K562 (cell line): ENCODE measurements around the gene TUBB6. TPM values are rescaled to one million over a fixed set of nuclear protein-coding genes. Genes with fewer than 3 reads are reported as not detected.

Experiments
- ATAC-seq: fragments of 200-7000 bp; cut with Tn5 transposase; 3 replicates; pipeline ENCODE4 v1.9.1; 2020; ENCODE audit warnings: moderate library complexity
- BruUV-seq: library from RNA; stranded (reverse); fragments of 400-500 nt; replicated peaks from 2 replicates; lab custom pipeline; 2021; lab: Mats Ljungman, UMichigan
- CTCF ChIA-PET: fragments of 300-600 bp; formaldehyde crosslinking; extraction: SDS; loops from one replicate; lab custom pipeline; 2021; ENCODE audit warnings: low intra/inter-chr PET ratio; lab: Yijun Ruan, JAX
- POLR2A ChIA-PET: fragments of 300-600, 350-650 bp; sonication (Branson Sonifier 250); formaldehyde crosslinking; extraction: SDS; loops from one replicate; lab custom pipeline; 2021; ENCODE audit warnings: antibody characterized with exemption, inconsistent platforms; lab: Yijun Ruan, JAX
- DNase-seq, 4 experiments: peaks; one replicate each; pipeline versions ENCODE4 v3.0.0 to v3.0.0-alpha.2; 2011 to 2018; ENCODE audit warnings: low spot score in 3 of 4, mixed read lengths in 3 of 4; ENCODE audit errors: extremely low read depth in 1 of 4
- FAIRE-seq: peaks from 2 replicates; lab custom pipeline; 2011; peaks lifted over from hg19 to GRCh38; lab: Jason Lieb, UNC
- H2AFZ ChIP-seq: 2 replicates; pipeline ENCODE4 v1.6.0; 2011; ENCODE audit warnings: low read depth, low read length, control low read depth, inconsistent platforms
- H3K27ac ChIP-seq: fragments of 200-600 bp; 3 replicates; pipeline ENCODE4 v1.8.0; 2011; ENCODE audit warnings: low read depth, mild to moderate bottlenecking, control low read depth, inconsistent platforms, low read length, moderate library complexity, mixed read lengths; ENCODE audit errors: extremely low read depth
- H3K27me3 ChIP-seq, 2 experiments: fragments of 300-600 bp in 1 of 2; 2 replicates in 1 of 2; 3 replicates in 1 of 2; pipeline versions ENCODE4 v1.6.0 to v1.8.0; 2011; ENCODE audit warnings: inconsistent platforms in 2 of 2, low read length in 2 of 2, mild to moderate bottlenecking in 1 of 2, mixed read lengths in 1 of 2, moderate library complexity in 1 of 2; ENCODE audit not compliant: control insufficient read depth in 2 of 2, insufficient read depth in 2 of 2
- H3K36me3 ChIP-seq: fragments of 300-600 bp; 3 replicates; pipeline ENCODE4 v1.8.0; 2011; ENCODE audit warnings: mild to moderate bottlenecking, low read length, inconsistent platforms; ENCODE audit not compliant: control insufficient read depth, insufficient read depth
- H3K4me1 ChIP-seq, 2 experiments: fragments of 200-600 bp in 1 of 2; replicated peaks in 1 of 2; 2 replicates in 1 of 2; 3 replicates in 1 of 2; pipeline versions ENCODE4 v1.5.1 to v1.8.0; 2011; ENCODE audit warnings: inconsistent platforms in 2 of 2, low read length in 2 of 2, mild to moderate bottlenecking in 1 of 2, mixed read lengths in 1 of 2, moderate library complexity in 1 of 2; ENCODE audit not compliant: control insufficient read depth in 2 of 2, insufficient read depth in 2 of 2
- H3K4me2 ChIP-seq: 2 replicates; pipeline ENCODE4 v1.6.1; 2011; ENCODE audit warnings: low read length, control low read depth, inconsistent platforms, mixed read lengths; ENCODE audit not compliant: insufficient read depth
- H3K4me3 ChIP-seq: fragments of 200-600 bp; sonication (generic), shearing (Covaris generic); 2 replicates; pipeline ENCODE4 v1.5.1; 2016; ENCODE audit warnings: control low read depth, inconsistent platforms
- H3K79me2 ChIP-seq: fragments of 200-600 bp; 3 replicates; pipeline ENCODE4 v1.8.0; 2011; ENCODE audit warnings: low read length, inconsistent platforms; ENCODE audit not compliant: control insufficient read depth, insufficient read depth
- H3K9ac ChIP-seq, 2 experiments: 2 replicates each; pipeline versions ENCODE4 v1.6.0 to v1.6.1; 2011; ENCODE audit warnings: low read depth in 2 of 2, low read length in 2 of 2, control low read depth in 1 of 2, inconsistent platforms in 1 of 2, mild to moderate bottlenecking in 1 of 2, mixed read lengths in 1 of 2; ENCODE audit not compliant: insufficient read depth in 1 of 2
- H3K9me1 ChIP-seq: one replicate; pipeline ENCODE4 v1.6.0; 2011; ENCODE audit warnings: inconsistent platforms, mild to moderate bottlenecking, low read length, moderate library complexity; ENCODE audit not compliant: control insufficient read depth, insufficient read depth
- H3K9me3 ChIP-seq: replicated peaks from 2 replicates; pipeline ENCODE4 v1.5.1; 2011; ENCODE audit warnings: low read depth, low read length, inconsistent platforms; ENCODE audit not compliant: control insufficient read depth, insufficient read depth
- H4K20me1 ChIP-seq: replicated peaks from 2 replicates; pipeline ENCODE4 v1.6.1; 2011; ENCODE audit warnings: low read length, inconsistent platforms, mixed read lengths; ENCODE audit not compliant: control insufficient read depth, insufficient read depth
- CCNT2 ChIP-seq: IDR thresholded peaks from 2 replicates; pipeline ENCODE4 v1.6.1; 2011; ENCODE audit warnings: borderline replicate concordance, low read depth, mild to moderate bottlenecking, moderate library complexity, mixed read lengths, low read length; ENCODE audit not compliant: insufficient read length; ENCODE audit errors: extremely low read depth
- SMARCA5 ChIP-seq: fragments of 450-650 bp; IDR thresholded peaks from 2 replicates; pipeline ENCODE4 v1.6.1; 2016
- WGBS: fragments of 100-300 bp; shearing (Covaris generic); methylation state at CpG from one replicate; pipeline ENCODE4 v1.1.6; 2016; ENCODE audit warnings: low coverage, mixed read lengths; ENCODE audit not compliant: insufficient coverage; ENCODE audit errors: missing lambda C conversion rate; 5-methylcytosine and 5-hydroxymethylcytosine counted together
- in situ Hi-C: fragments of 300-500 bp; cut with MboI; formaldehyde crosslinking; loops from 4 replicates; pipeline ENCODE4 v1.15.0; 2018; ENCODE audit warnings: inconsistent platforms, mixed read lengths
- intact Hi-C: fragments of 100-400 bp; cut with micrococcal nuclease; formaldehyde crosslinking; loops from 2 replicates; pipeline ENCODE4 v1.14.2; 2022
- polyA plus RNA-seq, 8 experiments: library from polyadenylated mRNA; depleted of rRNA in 4 of 8; stranded (reverse) in 5 of 8; unstranded in 3 of 8; fragments of >200 nt; fragmentation: Nextera tagmentation in 2 of 8; fragmentation: Illumina TruSeq in 1 of 8; extraction: Ambion mirVana in 2 of 8; extraction: Trizol in 1 of 8; gene quantifications; 2 replicates each; pipeline versions ENCODE4 v1.2.1 to v1.2.3, GENCODE V29; 2011 to 2014; ENCODE audit warnings: inconsistent platforms in 1 of 8, missing spikeins in 1 of 8
- total RNA-seq, 7 experiments: library from RNA; depleted of rRNA in 6 of 7; stranded (reverse); fragments of >200 nt in 6 of 7; fragmentation: Illumina TruSeq in 2 of 7; extraction: Trizol in 2 of 7; gene quantifications; 2 replicates each; pipeline versions ENCODE4 v1.2.1 to v1.2.3, GENCODE V29; 2011 to 2021; ENCODE audit warnings: low replicate concordance in 1 of 7
- TF ChIP-seq, protein P1 (sequence below): fragments of 250-450 bp; sonication (Bioruptor Pico); IDR thresholded peaks from 2 replicates; pipeline ENCODE4 v1.4.0; 2020; ENCODE audit warnings: mild to moderate bottlenecking, moderate library complexity, borderline replicate concordance

The TUBB6 gene
- total and polyA plus RNA-seq, 9 of the 15 experiments (the other 6 are each of a cell fraction or from before 2014, with no cell fraction given): 43.9 to 404 (median 81.1) TPM

GRCh38 chr18:12338382-12338781 is 30.3 kb downstream of the TUBB6 start:
- no peak overlapping the region for H3K9ac ChIP-seq
- FAIRE-seq (no peak), DNase-seq (no peak), ATAC-seq (no peak)
- H3K36me3 ChIP-seq: peaks cover 85% of the 10 kb centered on the region
- no peak overlapping the region for H3K4me2 ChIP-seq
- H2AFZ ChIP-seq: no peak overlapping the region
- TF ChIP-seq CCNT2: no peak
- in situ Hi-C loops: no loop called here
- H3K27me3 ChIP-seq: no peaks in the 10 kb centered on the region
- intact Hi-C loops: no loop called here
- no TSS peak for BruUV-seq
- no peak overlapping the region for H3K27ac ChIP-seq
- peaks cover 4% of the 10 kb centered on the region; the same call in 1 of the 2 replicates for H4K20me1 ChIP-seq
- ChIA-PET CTCF (no interaction called here), POLR2A (interaction anchor here (0.9 to 1.3 kb wide), 3 partner anchors 9 to 53 kb away, joined by 3 read pairs; no protein-coding TSS in a partner anchor)
- no peak overlapping the region for H3K4me3 ChIP-seq
- 92% methylated on average over 2 of the region's 2 CpGs for WGBS
- H3K9me3 ChIP-seq: no peaks in the 10 kb centered on the region
- H3K9me1 ChIP-seq: no peaks in the 10 kb centered on the region
- no peaks in the 10 kb centered on the region; a peak in 1 of 5 replicates for H3K4me1 ChIP-seq
- H3K79me2 ChIP-seq: no peaks in the 10 kb centered on the region; the same call in 2 of the 3 replicates

DNA sequence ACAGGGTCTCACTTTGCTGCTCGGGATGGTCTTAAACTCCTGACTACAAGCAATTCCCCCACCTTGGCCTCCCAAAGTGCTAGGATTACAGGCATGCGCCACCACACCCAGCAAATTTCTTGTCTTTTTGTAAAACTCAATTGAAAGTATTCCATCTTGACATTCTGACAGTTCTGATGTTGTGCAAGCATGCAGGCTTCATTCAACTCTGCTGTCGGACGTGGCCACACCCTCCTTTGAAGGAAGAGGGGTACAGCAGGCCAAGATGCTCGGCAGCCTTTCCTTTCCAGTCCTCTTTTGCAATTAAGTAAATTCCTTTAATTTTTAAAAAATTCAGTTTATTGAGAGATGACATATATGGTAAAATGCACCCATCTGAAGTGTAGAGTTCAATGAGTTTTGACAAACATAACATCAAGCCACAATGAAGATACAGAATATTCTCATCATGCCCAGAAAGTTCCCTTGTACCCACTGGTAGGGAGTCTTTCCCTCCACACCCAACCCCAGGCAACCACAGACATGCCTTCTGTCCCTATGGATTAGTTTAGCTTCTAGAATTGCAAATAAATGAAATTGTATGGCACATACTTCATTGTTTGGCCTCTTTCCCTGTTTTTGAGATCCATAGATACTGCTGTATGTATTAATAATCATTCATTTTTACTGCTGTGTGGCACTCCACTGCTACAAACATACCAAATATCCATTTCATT is 33.1 kb downstream of the TUBB6 start:
- BruUV-seq: no TSS peak
- in situ Hi-C loops: no loop called here
- Histone ChIP-seq H3K4me3 (no peak overlapping the region), H4K20me1 (no peaks in the 10 kb centered on the region; the same call in 1 of the 2 replicates), H3K9me1 (no peaks in the 10 kb centered on the region), H3K4me2 (no peak overlapping the region), H3K79me2 (no peaks in the 10 kb centered on the region), H3K36me3 (peaks cover 83% of the 10 kb centered on the region), H3K27me3 (no peaks in the 10 kb centered on the region), H3K27ac (no peak overlapping the region), H3K4me1 (no peaks in the 10 kb centered on the region), H2AFZ (no peak overlapping the region), H3K9ac (no peak overlapping the region), H3K9me3 (no peaks in the 10 kb centered on the region)
- ChIA-PET POLR2A (interaction anchor here (0.6 kb wide), 1 partner anchor 580 kb away, joined by 4 read pairs; no protein-coding TSS in a partner anchor), CTCF (no interaction called here)
- FAIRE-seq: no peak
- no peak for ATAC-seq
- WGBS: 81% methylated on average over 5 of the region's 5 CpGs
- TF ChIP-seq SMARCA5: no peak
- TF ChIP-seq, protein P1, sequence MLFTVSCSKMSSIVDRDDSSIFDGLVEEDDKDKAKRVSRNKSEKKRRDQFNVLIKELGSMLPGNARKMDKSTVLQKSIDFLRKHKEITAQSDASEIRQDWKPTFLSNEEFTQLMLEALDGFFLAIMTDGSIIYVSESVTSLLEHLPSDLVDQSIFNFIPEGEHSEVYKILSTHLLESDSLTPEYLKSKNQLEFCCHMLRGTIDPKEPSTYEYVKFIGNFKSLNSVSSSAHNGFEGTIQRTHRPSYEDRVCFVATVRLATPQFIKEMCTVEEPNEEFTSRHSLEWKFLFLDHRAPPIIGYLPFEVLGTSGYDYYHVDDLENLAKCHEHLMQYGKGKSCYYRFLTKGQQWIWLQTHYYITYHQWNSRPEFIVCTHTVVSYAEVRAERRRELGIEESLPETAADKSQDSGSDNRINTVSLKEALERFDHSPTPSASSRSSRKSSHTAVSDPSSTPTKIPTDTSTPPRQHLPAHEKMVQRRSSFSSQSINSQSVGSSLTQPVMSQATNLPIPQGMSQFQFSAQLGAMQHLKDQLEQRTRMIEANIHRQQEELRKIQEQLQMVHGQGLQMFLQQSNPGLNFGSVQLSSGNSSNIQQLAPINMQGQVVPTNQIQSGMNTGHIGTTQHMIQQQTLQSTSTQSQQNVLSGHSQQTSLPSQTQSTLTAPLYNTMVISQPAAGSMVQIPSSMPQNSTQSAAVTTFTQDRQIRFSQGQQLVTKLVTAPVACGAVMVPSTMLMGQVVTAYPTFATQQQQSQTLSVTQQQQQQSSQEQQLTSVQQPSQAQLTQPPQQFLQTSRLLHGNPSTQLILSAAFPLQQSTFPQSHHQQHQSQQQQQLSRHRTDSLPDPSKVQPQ (CRISPR knock-in tag): no peak
- DNase-seq: no peak
- intact Hi-C loops: no loop called here
